ENCODE measurements around the gene LGALS3BP. TPM values are rescaled to one million over a fixed set of nuclear protein-coding genes. Genes with fewer than 3 reads are reported as not detected.

The LGALS3BP gene
- total and polyA plus RNA-seq, 12 donors, result 196 to 852 (median 545) TPM

DNA sequence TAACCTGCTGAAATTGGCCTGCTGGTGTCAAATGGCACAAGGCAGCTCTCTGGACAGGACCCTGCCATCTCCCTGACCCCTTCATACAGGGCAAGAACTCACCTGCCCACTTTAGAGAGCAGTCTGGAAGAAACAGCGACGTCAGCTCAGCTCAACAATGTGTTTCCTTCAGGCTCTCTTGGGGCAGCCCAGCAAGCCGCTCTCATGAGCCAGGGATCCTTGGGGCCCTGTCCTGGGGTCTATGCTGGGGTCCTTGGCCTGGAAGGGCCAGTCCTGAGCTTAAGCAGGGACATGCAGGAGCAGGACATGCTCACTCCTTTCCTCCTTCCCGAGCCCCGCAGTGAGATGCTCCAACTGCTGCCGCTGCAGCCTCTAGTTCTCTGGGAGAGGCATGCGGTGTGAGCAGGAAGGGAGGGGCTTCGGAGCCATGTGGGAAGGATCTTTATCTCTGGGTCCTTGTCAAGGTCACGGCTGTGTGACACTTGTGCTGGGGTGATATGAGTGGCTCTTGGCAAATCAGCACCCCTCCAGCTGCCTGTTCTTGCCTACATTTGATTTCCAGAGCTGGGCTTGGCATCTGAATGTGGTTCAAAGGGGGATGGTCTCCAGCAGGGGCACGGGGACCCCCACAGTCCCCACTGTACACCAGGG is 47.7 kb upstream of the LGALS3BP start:
- peak in 6 of 8 donors; percentile 1 to 31 (median 7) for ATAC-seq
- H3K27ac ChIP-seq, result peak overlapping the region; percentile 28 to 95 (median 90)
- H3K27me3 ChIP-seq, result peaks cover 0 to 72% (median 0%) of the 10 kb centered on the region in 7 donors
- DNase-seq, result no peak
- intact Hi-C loops (cut with DNase I), result loop anchor here in 1 of 10 donors (10.0 kb wide), 1 partner anchor 47 kb away; the partner anchor contains the start of gene ENGASE
- H3K4me3 ChIP-seq, result peak overlapping the region in 9 of 10 donors; percentile 6 to 83 (median 78)
- WGBS, 2 donors, result 4 to 7% methylated on average over 10 of the region's 10 CpGs
- TF ChIP-seq, protein P1, sequence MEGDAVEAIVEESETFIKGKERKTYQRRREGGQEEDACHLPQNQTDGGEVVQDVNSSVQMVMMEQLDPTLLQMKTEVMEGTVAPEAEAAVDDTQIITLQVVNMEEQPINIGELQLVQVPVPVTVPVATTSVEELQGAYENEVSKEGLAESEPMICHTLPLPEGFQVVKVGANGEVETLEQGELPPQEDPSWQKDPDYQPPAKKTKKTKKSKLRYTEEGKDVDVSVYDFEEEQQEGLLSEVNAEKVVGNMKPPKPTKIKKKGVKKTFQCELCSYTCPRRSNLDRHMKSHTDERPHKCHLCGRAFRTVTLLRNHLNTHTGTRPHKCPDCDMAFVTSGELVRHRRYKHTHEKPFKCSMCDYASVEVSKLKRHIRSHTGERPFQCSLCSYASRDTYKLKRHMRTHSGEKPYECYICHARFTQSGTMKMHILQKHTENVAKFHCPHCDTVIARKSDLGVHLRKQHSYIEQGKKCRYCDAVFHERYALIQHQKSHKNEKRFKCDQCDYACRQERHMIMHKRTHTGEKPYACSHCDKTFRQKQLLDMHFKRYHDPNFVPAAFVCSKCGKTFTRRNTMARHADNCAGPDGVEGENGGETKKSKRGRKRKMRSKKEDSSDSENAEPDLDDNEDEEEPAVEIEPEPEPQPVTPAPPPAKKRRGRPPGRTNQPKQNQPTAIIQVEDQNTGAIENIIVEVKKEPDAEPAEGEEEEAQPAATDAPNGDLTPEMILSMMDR (IDR thresholded peaks at IDR 0.05), result no peak
- H3K9me3 ChIP-seq, result no peaks in the 10 kb centered on the region
- peaks cover 38 to 74% (median 61%) of the 10 kb centered on the region in 9 donors for H3K4me1 ChIP-seq
- H3K36me3 ChIP-seq, result no peaks in the 10 kb centered on the region

DNA sequence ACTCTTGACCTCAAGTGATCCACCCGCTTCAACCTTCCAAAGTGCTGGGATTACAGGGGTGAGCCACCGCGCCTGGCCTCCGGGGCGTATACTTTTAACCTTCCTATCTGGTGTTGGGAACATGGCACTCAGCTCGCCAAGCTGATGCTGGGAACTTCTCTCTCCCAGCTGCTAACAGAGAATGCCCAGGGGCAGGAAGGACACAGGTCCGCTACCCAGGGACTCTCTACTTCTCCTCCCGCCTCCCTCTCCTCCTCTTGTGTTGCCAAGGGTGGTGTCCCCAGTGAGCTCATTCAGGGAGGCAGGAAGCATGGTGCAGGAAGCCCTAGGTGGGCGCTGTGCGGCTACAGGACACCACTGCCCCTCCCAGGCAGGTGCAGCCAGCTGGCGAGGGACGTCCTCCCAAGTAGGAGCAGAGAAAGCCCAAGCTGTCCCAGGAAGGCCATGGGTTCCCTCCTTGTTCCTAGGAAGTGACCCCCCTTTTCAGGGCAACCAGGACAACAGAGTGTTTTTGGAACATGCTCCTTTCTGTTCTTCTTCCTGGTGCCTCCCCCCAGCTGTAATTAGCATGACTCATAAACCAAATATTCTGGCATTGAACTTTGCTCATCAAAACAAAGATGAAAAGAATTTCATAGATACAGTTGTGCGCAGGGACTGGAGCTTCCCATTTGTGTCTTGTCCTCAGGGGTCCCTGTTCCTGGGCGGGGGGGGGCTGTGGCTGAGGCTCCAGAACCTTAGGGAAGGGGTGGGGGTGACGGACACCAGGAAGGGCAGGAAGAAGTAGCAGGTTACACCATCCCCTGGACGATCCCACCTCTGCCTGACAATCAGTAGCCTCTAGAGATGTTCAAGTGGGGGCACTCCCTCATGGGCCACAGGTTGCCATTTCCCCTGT is 46.9 kb upstream of the LGALS3BP start:
- H3K4me1 ChIP-seq, result peaks cover 41 to 82% (median 68%) of the 10 kb centered on the region in 9 donors
- TF ChIP-seq, protein P1 (IDR thresholded peaks at IDR 0.05), result no peak
- H3K27ac ChIP-seq, result peak overlapping the region; percentile 45 to 95 (median 90)
- ATAC-seq (peak in 7 of 8 donors; percentile 1 to 35 (median 17)), DNase-seq (peak in 1 of 2 donors; percentile 58)
- intact Hi-C loops (cut with DNase I), result loop anchor here in 1 of 10 donors (10.0 kb wide), 1 partner anchor 48 kb away; the partner anchor contains the start of gene ENGASE
- WGBS, 2 donors, result 28 to 29% methylated on average over 16 of the region's 16 CpGs
- peak overlapping the region in 9 of 10 donors; percentile 6 to 83 (median 78) for H3K4me3 ChIP-seq
- no peaks in the 10 kb centered on the region for H3K9me3 ChIP-seq
- H3K27me3 ChIP-seq, result peaks cover 0 to 76% (median 0%) of the 10 kb centered on the region in 7 donors
- no peaks in the 10 kb centered on the region for H3K36me3 ChIP-seq

DNA sequence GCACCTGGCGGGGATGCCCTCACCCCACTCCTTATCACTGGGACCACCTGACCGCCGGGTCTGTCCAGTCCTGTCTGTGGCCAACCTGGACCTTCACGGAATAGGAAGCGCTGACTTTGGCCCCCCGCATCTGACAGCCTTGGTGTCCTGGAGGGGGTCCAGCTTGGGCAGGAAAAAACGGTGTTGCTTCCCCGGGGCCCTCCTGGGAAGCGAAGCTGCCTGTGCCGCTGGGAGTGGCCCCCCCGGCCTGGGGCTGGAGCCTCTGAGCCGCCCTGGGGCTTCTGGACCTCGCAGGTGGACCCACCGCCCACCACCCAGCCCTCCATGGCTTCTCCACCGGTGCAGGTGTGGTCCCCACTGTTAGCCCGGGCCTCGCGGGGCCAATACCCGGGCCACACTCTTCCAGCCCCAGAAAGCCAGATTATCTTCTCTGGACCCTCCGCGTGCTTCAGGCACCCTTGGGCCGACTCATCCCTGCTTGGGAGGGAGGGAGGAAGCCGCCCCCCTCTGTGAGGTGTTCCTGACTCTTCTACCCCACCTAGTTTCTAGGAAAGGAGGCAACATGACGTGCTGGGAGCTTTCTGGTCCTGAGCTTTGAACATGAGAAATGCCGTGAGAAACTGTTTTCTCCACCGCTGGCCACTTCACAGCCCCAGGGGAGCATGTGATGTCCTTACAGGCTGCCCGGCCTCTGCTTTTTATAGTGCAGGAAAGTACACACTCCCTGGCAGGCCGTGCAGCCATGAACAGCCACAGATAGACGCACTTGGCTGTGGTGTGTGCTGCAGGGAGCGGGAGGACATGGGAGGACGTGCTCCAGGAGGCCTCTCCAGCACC is 45.4 kb upstream of the LGALS3BP start:
- H3K27me3 ChIP-seq, result peaks cover 0 to 81% (median 0%) of the 10 kb centered on the region in 7 donors
- H3K9me3 ChIP-seq, result no peaks in the 10 kb centered on the region
- WGBS, 2 donors, result 19 to 20% methylated on average over 31 of the region's 31 CpGs
- no peaks in the 10 kb centered on the region for H3K36me3 ChIP-seq
- intact Hi-C loops (cut with DNase I), result loop anchor here in 4 of 10 donors (2.0 to 10.0 kb wide), 4 partner anchors 18 to 367 kb away; partner anchors contain the start of gene ENGASE (in 1 of the 4)
- H3K4me3 ChIP-seq, result peak overlapping the region; percentile 58 to 83 (median 76)
- ATAC-seq, result peak; percentile 7 to 80 (median 64)
- H3K27ac ChIP-seq, result peak overlapping the region; percentile 84 to 95 (median 90)
- peak; percentile 75 to 77 for DNase-seq
- H3K4me1 ChIP-seq, result peaks cover 45 to 97% (median 83%) of the 10 kb centered on the region in 9 donors
- TF ChIP-seq, protein P1 (IDR thresholded peaks at IDR 0.05), result no peak

Measured in heart right ventricle (tissue), 16 donors.